H1 (cell line): ENCODE results near the gene APOOL. TPM values are rescaled to one million over a fixed set of nuclear protein-coding genes. Genes with fewer than 3 reads are reported as not detected.

Experiments used
- CTCF ChIA-PET: fragments of 300-600 bp; sonication (Branson Sonifier 250); formaldehyde crosslinking; loops from one replicate; lab custom pipeline; 2021; ENCODE audit not compliant: partially characterized antibody; lab: Charles Lee
- POLR2A ChIA-PET: fragments of 300-600 bp; sonication (Branson Sonifier 250); formaldehyde crosslinking; loops from one replicate; lab custom pipeline; 2021; ENCODE audit warnings: inconsistent platforms; ENCODE audit not compliant: partially characterized antibody; lab: Charles Lee
- DNase-seq, 2 experiments: peaks; one replicate each; pipeline versions ENCODE4 v3.0.0 to v3.0.0-alpha.2; 2010 to 2022; ENCODE audit warnings: low spot score in 2 of 2, low read depth in 1 of 2, mixed read lengths in 1 of 2
- FAIRE-seq: peaks from 2 replicates; lab custom pipeline; 2011; peaks lifted over from hg19 to GRCh38; lab: Jason Lieb, UNC
- H2AFZ ChIP-seq: 2 replicates; pipeline ENCODE4 v1.8.1; 2012; ENCODE audit warnings: low read length, inconsistent platforms
- H2AK5ac ChIP-seq: 2 replicates; pipeline ENCODE4 v1.6.1; 2013; ENCODE audit warnings: low read depth, low read length
- H2BK120ac ChIP-seq: replicated peaks from 2 replicates; pipeline ENCODE3; 2013; ENCODE audit warnings: low read depth, low read length, inconsistent platforms
- H2BK12ac ChIP-seq: 2 replicates; pipeline ENCODE4 v1.6.1; 2013; ENCODE audit warnings: low read depth, low read length
- H2BK15ac ChIP-seq: 2 replicates; pipeline ENCODE4 v1.6.1; 2013; ENCODE audit warnings: low read length
- H2BK20ac ChIP-seq: 2 replicates; pipeline ENCODE4 v1.6.1; 2013; ENCODE audit warnings: low read length
- H2BK5ac ChIP-seq: 2 replicates; pipeline ENCODE4 v1.6.1; 2013; ENCODE audit warnings: low read depth, low read length
- H3K14ac ChIP-seq: 2 replicates; pipeline ENCODE4 v1.6.1; 2013; ENCODE audit warnings: inconsistent platforms; ENCODE audit not compliant: insufficient read length
- H3K18ac ChIP-seq: 2 replicates; pipeline ENCODE4 v1.6.1; 2013; ENCODE audit warnings: low read length; ENCODE audit errors: extremely low read depth
- H3K23ac ChIP-seq: 2 replicates; pipeline ENCODE4 v1.6.1; 2013; ENCODE audit warnings: inconsistent platforms; ENCODE audit not compliant: insufficient read length
- H3K23me2 ChIP-seq: 2 replicates; pipeline ENCODE4 v1.6.1; 2013; ENCODE audit warnings: low read depth, low read length
- H3K27ac ChIP-seq: 2 replicates; pipeline ENCODE4 v1.6.1; 2011; ENCODE audit warnings: low read depth, low read length, inconsistent platforms
- H3K27me3 ChIP-seq, 4 experiments: replicated peaks in 1 of 4; 1 replicate in 1 of 4; 2 replicates in 3 of 4; pipeline versions ENCODE4 v1.6.1 to v1.8.1; 2011 to 2013; ENCODE audit warnings: low read length in 3 of 4, mild to moderate bottlenecking in 3 of 4, inconsistent platforms in 2 of 4, mixed read lengths in 2 of 4, moderate library complexity in 1 of 4; ENCODE audit not compliant: control insufficient read depth in 3 of 4, insufficient read depth in 3 of 4; ENCODE audit errors: extremely low read depth in 1 of 4
- H3K36me3 ChIP-seq, 4 experiments: 2 replicates each; pipeline versions ENCODE4 v1.6.1 to v1.8.1; 2011 to 2013; ENCODE audit warnings: mild to moderate bottlenecking in 4 of 4, low read length in 3 of 4, moderate library complexity in 2 of 4, control low read depth in 1 of 4, inconsistent platforms in 1 of 4; ENCODE audit not compliant: insufficient read depth in 4 of 4, control insufficient read depth in 2 of 4
- H3K4ac ChIP-seq: replicated peaks from 2 replicates; pipeline ENCODE3; 2013; ENCODE audit warnings: low read length, low read depth, mixed read lengths, inconsistent platforms; ENCODE audit not compliant: insufficient read length
- H3K4me1 ChIP-seq, 4 experiments: replicated peaks in 1 of 4; 1 replicate in 1 of 4; 2 replicates in 3 of 4; pipeline versions ENCODE4 v1.6.1 to v1.8.1; 2011 to 2013; ENCODE audit warnings: low read length in 3 of 4, inconsistent platforms in 2 of 4, mixed read lengths in 1 of 4; ENCODE audit not compliant: insufficient read depth in 4 of 4, control insufficient read depth in 3 of 4
- H3K4me2 ChIP-seq, 2 experiments: 2 replicates each; pipeline versions ENCODE4 v1.6.1 to v1.8.1; 2011 to 2013; ENCODE audit warnings: low read depth in 2 of 2, low read length in 2 of 2, control low read depth in 1 of 2, inconsistent platforms in 1 of 2, mild to moderate bottlenecking in 1 of 2; ENCODE audit not compliant: insufficient read depth in 1 of 2
- H3K4me3 ChIP-seq, 4 experiments: fragments of 200-600, 300-600 bp in 1 of 4; sonication (generic), shearing (Covaris generic), sonication (Bioruptor Twin) in 1 of 4; 2 replicates each; pipeline versions ENCODE4 v1.5.1 to v1.8.1; 2011 to 2016; ENCODE audit warnings: low read length in 4 of 4, low read depth in 3 of 4, control low read depth in 2 of 4, inconsistent platforms in 2 of 4, mild to moderate bottlenecking in 2 of 4, mixed read lengths in 1 of 4, moderate library complexity in 1 of 4; ENCODE audit not compliant: insufficient read depth in 2 of 4; ENCODE audit errors: extremely low read depth in 1 of 4
- H3K56ac ChIP-seq: replicated peaks from 2 replicates; pipeline ENCODE3; 2013; ENCODE audit warnings: low read depth, mild to moderate bottlenecking, mixed read lengths, low read length, inconsistent platforms; ENCODE audit not compliant: insufficient read length
- H3K79me1 ChIP-seq: 2 replicates; pipeline ENCODE4 v1.6.1; 2013; ENCODE audit warnings: low read depth, low read length, control low read depth
- H3K79me2 ChIP-seq, 2 experiments: 2 replicates each; pipeline versions ENCODE4 v1.6.1 to v1.8.1; 2012 to 2013; ENCODE audit warnings: low read length in 2 of 2, mild to moderate bottlenecking in 2 of 2, inconsistent platforms in 1 of 2; ENCODE audit not compliant: insufficient read depth in 2 of 2, control insufficient read depth in 1 of 2
- H3K9ac ChIP-seq, 4 experiments: replicated peaks in 1 of 4; 1 replicate in 1 of 4; 2 replicates in 3 of 4; pipeline versions ENCODE4 v1.6.1 to v1.8.1; 2011 to 2013; ENCODE audit warnings: low read depth in 3 of 4, low read length in 3 of 4, control low read depth in 2 of 4, mild to moderate bottlenecking in 2 of 4, moderate library complexity in 2 of 4, inconsistent platforms in 1 of 4; ENCODE audit errors: extremely low read depth in 1 of 4
- H3K9me3 ChIP-seq, 2 experiments: 2 replicates each; pipeline versions ENCODE4 v1.6.1 to v1.8.1; 2012 to 2013; ENCODE audit warnings: mild to moderate bottlenecking in 2 of 2, moderate library complexity in 2 of 2, control low read depth in 1 of 2, inconsistent platforms in 1 of 2, low read depth in 1 of 2, low read length in 1 of 2, mixed read lengths in 1 of 2; ENCODE audit not compliant: insufficient read depth in 2 of 2
- H4K20me1 ChIP-seq, 2 experiments: replicated peaks in 1 of 2; 2 replicates each; pipeline versions ENCODE3 to v1.8.1; 2011 to 2013; ENCODE audit warnings: inconsistent platforms in 2 of 2, low read length in 2 of 2, mild to moderate bottlenecking in 1 of 2; ENCODE audit not compliant: insufficient read depth in 2 of 2, control insufficient read depth in 1 of 2
- H4K5ac ChIP-seq: 2 replicates; pipeline ENCODE4 v1.6.1; 2013; ENCODE audit warnings: low read length, low read depth, mixed read lengths, inconsistent platforms; ENCODE audit not compliant: insufficient read length
- H4K8ac ChIP-seq: 2 replicates; pipeline ENCODE4 v1.8.0; 2013; ENCODE audit warnings: mild to moderate bottlenecking, moderate library complexity, low read length, inconsistent platforms; ENCODE audit not compliant: insufficient read depth; ENCODE audit errors: extremely low read depth
- H4K91ac ChIP-seq: replicated peaks from 2 replicates; pipeline ENCODE3; 2013; ENCODE audit warnings: low read length, mixed read lengths, inconsistent platforms; ENCODE audit not compliant: insufficient read length
- BCL11A ChIP-seq, 2 experiments: IDR thresholded peaks; one replicate each; pipeline ENCODE4 v1.6.1; 2011; ENCODE audit warnings: low read depth in 2 of 2, low read length in 2 of 2, mild to moderate bottlenecking in 2 of 2
- CHD1 ChIP-seq: IDR thresholded peaks from 2 replicates; pipeline ENCODE4 v1.6.1; 2012; ENCODE audit warnings: low read depth, low read length, improper control_type of control experiment
- CHD2 ChIP-seq: IDR thresholded peaks from 2 replicates; pipeline ENCODE4 v1.6.1; 2012; ENCODE audit warnings: low read length, improper control_type of control experiment
- CREB1 ChIP-seq: IDR thresholded peaks from 2 replicates; pipeline ENCODE4 v1.6.1; 2012; ENCODE audit warnings: inconsistent platforms
- EP300 ChIP-seq, 2 experiments: IDR thresholded peaks; 1 replicate in 1 of 2; 2 replicates in 1 of 2; pipeline ENCODE4 v1.6.1; 2011 to 2012; ENCODE audit warnings: low read depth in 2 of 2, low read length in 2 of 2, mild to moderate bottlenecking in 2 of 2, borderline replicate concordance in 1 of 2, inconsistent platforms in 1 of 2, moderate library complexity in 1 of 2
- HDAC2 ChIP-seq, 2 experiments: fragments of 300-600 bp in 1 of 2; sonication (generic) in 1 of 2; IDR thresholded peaks; 2 replicates each; pipeline ENCODE4 v1.6.1; 2011 to 2012; ENCODE audit warnings: low read depth in 2 of 2, low read length in 2 of 2, mild to moderate bottlenecking in 2 of 2, moderate library complexity in 2 of 2, borderline replicate concordance in 1 of 2, inconsistent platforms in 1 of 2
- KDM5A ChIP-seq: fragments of 200-600 bp; IDR thresholded peaks from 2 replicates; pipeline ENCODE4 v1.7.1; 2012; ENCODE audit warnings: mild to moderate bottlenecking, low read length, inconsistent platforms, mixed read lengths
- PHF8 ChIP-seq: fragments of 200-600 bp; sonication (generic); conservative IDR thresholded peaks from 2 replicates; pipeline ENCODE4 v1.7.1; 2012; ENCODE audit warnings: low read depth, mild to moderate bottlenecking, inconsistent platforms, low read length, moderate library complexity
- POU5F1 ChIP-seq: IDR thresholded peaks from 2 replicates; pipeline ENCODE4 v1.6.1; 2011; ENCODE audit warnings: low read depth, mild to moderate bottlenecking, low read length, moderate library complexity
- SP1 ChIP-seq: IDR thresholded peaks from 2 replicates; pipeline ENCODE4 v1.6.1; 2011; ENCODE audit warnings: low read depth, low read length
- SP2 ChIP-seq: IDR thresholded peaks from 2 replicates; pipeline ENCODE4 v1.6.1; 2012; ENCODE audit warnings: mild to moderate bottlenecking, low read length, inconsistent platforms
- SUZ12 ChIP-seq: fragments of 200-600 bp; sonication (generic); IDR thresholded peaks from 2 replicates; pipeline ENCODE4 v1.6.1; 2012; ENCODE audit warnings: mild to moderate bottlenecking, inconsistent platforms, low read length, moderate library complexity, mixed read lengths
- WGBS, 2 experiments: shearing (Covaris generic) in 1 of 2; methylation state at CpG; one replicate each; pipeline versions ENCODE4 v1.1.6 to v1.1.7; 2013 to 2015; ENCODE audit warnings: low lambda C conversion rate in 2 of 2, mixed read lengths in 2 of 2, inconsistent platforms in 1 of 2, low coverage in 1 of 2, missing lambda C conversion rate in 1 of 2; ENCODE audit not compliant: insufficient replicate concordance in 2 of 2, insufficient coverage in 1 of 2, insufficient read length in 1 of 2; ENCODE audit errors: extremely low coverage in 1 of 2, missing lambda C conversion rate in 1 of 2; 5-methylcytosine and 5-hydroxymethylcytosine counted together
- polyA plus RNA-seq, 7 experiments: library from polyadenylated mRNA; depleted of rRNA in 3 of 7; stranded (reverse) in 5 of 7; unstranded in 2 of 7; fragments of >200 nt in 5 of 7; fragments of 200-250 nt in 2 of 7; gene quantifications; 1 replicate in 5 of 7; 2 replicates in 1 of 7; 4 replicates in 1 of 7; pipeline versions ENCODE4 v1.2.1 to v1.2.3, GENCODE V29; 2011 to 2013; ENCODE audit warnings: missing spikeins in 2 of 7, mixed read lengths in 2 of 7
- total RNA-seq: library from RNA; stranded (reverse); fragmentation: NEBNext Ultra II Directional; extraction: Animal tissue kit (Norgen Biotek cat#: 25700); gene quantifications from 2 replicates; pipeline ENCODE4 v1.2.1, GENCODE V29; 2021

Gene APOOL
- total and polyA plus RNA-seq, 2 of the 8 experiments (the other 6 are each of a cell fraction or from before 2014, with no cell fraction given) = 2.4 to 8.1 TPM

DNA sequence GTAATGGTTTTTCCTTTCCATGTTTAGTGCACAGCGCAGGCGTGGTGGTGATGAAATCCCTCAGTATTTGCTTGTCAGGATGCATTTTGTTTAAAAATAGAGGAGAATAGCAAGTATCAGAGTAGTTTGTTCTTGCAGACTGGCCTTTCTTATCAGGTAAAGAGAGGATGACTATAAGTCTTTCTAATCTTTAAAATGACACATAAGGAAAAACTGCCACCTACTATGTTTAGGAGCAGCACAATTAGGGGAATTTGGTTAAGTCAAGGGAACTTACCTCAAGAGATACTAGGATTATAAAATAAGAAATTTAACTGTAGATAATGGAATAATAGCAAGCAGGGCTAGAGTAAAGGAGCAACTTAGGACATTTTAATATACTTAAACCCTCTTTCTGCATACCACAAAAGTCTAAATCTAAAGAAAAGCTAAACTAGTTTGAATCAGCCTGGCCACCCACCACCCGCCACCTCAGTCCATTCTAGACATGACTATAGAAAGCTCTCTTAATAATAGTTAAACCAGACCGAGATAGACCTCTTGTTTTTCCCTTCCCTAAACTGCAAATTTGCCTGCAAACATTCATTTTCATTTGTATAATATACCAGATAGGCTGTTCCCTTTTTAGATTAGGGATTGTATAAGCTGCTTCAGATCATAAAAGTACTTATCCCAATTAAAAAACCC lies 62.0 kb downstream of the APOOL start:
- DNase-seq = no peak
- Histone ChIP-seq H4K5ac (no peak overlapping the region), H4K8ac (no peak overlapping the region), H3K4me3 (no peak overlapping the region), H2BK15ac (no peak overlapping the region), H3K9ac (no peak overlapping the region), H3K4ac (no peak overlapping the region), H3K27me3 (no peaks in the 10 kb centered on the region), H3K79me2 (no peaks in the 10 kb centered on the region), H2BK20ac (no peak overlapping the region), H3K18ac (no peak overlapping the region), H3K4me1 (no peaks in the 10 kb centered on the region), H2BK12ac (no peak overlapping the region), H3K14ac (no peak overlapping the region), H3K9me3 (no peaks in the 10 kb centered on the region), H3K27ac (no peak overlapping the region), H2AFZ (no peak overlapping the region), H3K36me3 (no peaks in the 10 kb centered on the region; a peak in 1 of 8 replicates), H2BK5ac (no peak overlapping the region), H3K23ac (no peak overlapping the region), H3K56ac (no peak overlapping the region), H4K20me1 (no peaks in the 10 kb centered on the region), H2AK5ac (no peak overlapping the region), H4K91ac (no peak overlapping the region), H3K79me1 (no peaks in the 10 kb centered on the region), H3K23me2 (no peaks in the 10 kb centered on the region), H3K4me2 (no peak overlapping the region), H2BK120ac (no peak overlapping the region)
- 61% methylated on average over 4 of the region's 4 CpGs; no CpG with 5 or more reads in 1 of the 2 experiments for WGBS, 2 experiments
- ChIA-PET CTCF (interaction anchor here (0.9 to 1.5 kb wide), 2 partner anchors 18 to 46 kb away, joined by 3 to 4 read pairs; no protein-coding TSS in a partner anchor), POLR2A (no interaction called here)
- FAIRE-seq = no peak
- no peak for TF ChIP-seq SP2
- no peak for TF ChIP-seq POU5F1
- no peak for TF ChIP-seq CHD2
- TF ChIP-seq KDM5A = no peak
- no peak for TF ChIP-seq PHF8
- no peak for TF ChIP-seq SP1
- no peak for TF ChIP-seq CREB1
- no peak for TF ChIP-seq HDAC2 (IDR thresholded peaks at IDR 0.05; ENCODE audit: borderline replicate concordance in 1 of 2, low read depth in 2 of 2, low read length in 2 of 2)
- TF ChIP-seq CHD1 = no peak
- TF ChIP-seq EP300 (IDR thresholded peaks at IDR 0.05; ENCODE audit: borderline replicate concordance in 1 of 2, low read depth in 2 of 2, low read length in 2 of 2) = no peak
- TF ChIP-seq BCL11A (IDR thresholded peaks at IDR 0.05; ENCODE audit: low read depth in 2 of 2, low read length in 2 of 2) = no peak
- TF ChIP-seq SUZ12 = no peak
